Stimulated activated effector memory CD8-positive, alpha-beta T cell treated with anti-CD3 and anti-CD28 coated beads, Interleukin-12 subunit alpha, Interleukin-12 subunit beta, amount 100 ng/mL, for 72 hours (primary cell): ENCODE results near the gene POLR1D.
A peak's percentile ranks its signal among the peaks of the same experiment; 100 is the strongest.

Source experiments
- ATAC-seq: fragments of 150-1000 bp; cut with Tn5 transposase; 2 replicates; pipeline ENCODE4 v1.10.0; 2021
- DNase-seq, 2 donors: peaks; one replicate each; pipeline ENCODE4 v3.0.0; 2021 to 2022; ENCODE audit warnings: low spot score in 2 of 2
- H3K27ac Mint-ChIP-seq: one replicate; pipeline ENCODE4 v1.8.0; 2022; ENCODE audit warnings: mild to moderate bottlenecking, mixed read lengths
- H3K36me3 Mint-ChIP-seq: one replicate; pipeline ENCODE4 v1.8.0; 2022; ENCODE audit warnings: mild to moderate bottlenecking, mixed read lengths
- H3K4me1 Mint-ChIP-seq: one replicate; pipeline ENCODE4 v1.8.0; 2022; ENCODE audit warnings: mixed read lengths
- H3K4me3 Mint-ChIP-seq: one replicate; pipeline ENCODE4 v1.8.0; 2022; ENCODE audit warnings: mild to moderate bottlenecking, mixed read lengths
- H3K9me3 Mint-ChIP-seq: one replicate; pipeline ENCODE4 v1.8.0; 2022; ENCODE audit warnings: mixed read lengths

Gene POLR1D

GRCh38 chr13:27643334-27644132 is 21.8 kb downstream of the POLR1D start:
- Mint-ChIP-seq H3K4me3 (no peak overlapping the region), H3K9me3 (no peaks in the 10 kb centered on the region), H3K4me1 (peaks cover 41% of the 10 kb centered on the region), H3K27ac (no peak overlapping the region), H3K36me3 (peaks cover 11% of the 10 kb centered on the region)
- DNase-seq (no peak), ATAC-seq (peak; percentile 80)

GRCh38 chr13:27644302-27644701 is 22.6 kb downstream of the POLR1D start:
- no peak overlapping the region for H3K27ac Mint-ChIP-seq
- no peaks in the 10 kb centered on the region for H3K9me3 Mint-ChIP-seq
- H3K4me3 Mint-ChIP-seq: no peak overlapping the region
- DNase-seq (no peak), ATAC-seq (no peak)
- H3K4me1 Mint-ChIP-seq: peaks cover 41% of the 10 kb centered on the region
- H3K36me3 Mint-ChIP-seq: peaks cover 18% of the 10 kb centered on the region

DNA sequence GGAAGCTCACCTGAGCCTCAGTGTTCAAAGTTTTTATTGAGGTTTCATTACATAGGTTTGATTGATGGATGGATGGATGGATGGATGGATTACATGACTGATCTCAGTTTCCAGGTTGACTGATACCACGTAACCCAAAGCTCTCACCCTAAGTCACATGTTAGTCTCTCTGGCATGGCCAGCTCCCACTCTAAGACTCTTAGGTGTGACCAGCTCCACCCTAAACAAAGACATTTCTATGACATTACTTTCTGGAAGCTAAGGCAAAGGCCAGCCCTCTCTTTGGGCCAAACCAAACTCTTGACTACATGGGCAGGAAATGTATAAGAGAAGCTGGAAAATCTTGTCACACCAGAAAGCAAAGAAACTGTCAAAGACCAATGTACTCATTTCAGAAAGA is 28.6 kb downstream of the POLR1D start:
- ATAC-seq (no peak), DNase-seq (no peak)
- Mint-ChIP-seq H3K4me1 (peaks cover 8% of the 10 kb centered on the region), H3K27ac (no peak overlapping the region), H3K4me3 (no peak overlapping the region), H3K9me3 (peaks cover 8% of the 10 kb centered on the region), H3K36me3 (peaks cover 49% of the 10 kb centered on the region)

DNA sequence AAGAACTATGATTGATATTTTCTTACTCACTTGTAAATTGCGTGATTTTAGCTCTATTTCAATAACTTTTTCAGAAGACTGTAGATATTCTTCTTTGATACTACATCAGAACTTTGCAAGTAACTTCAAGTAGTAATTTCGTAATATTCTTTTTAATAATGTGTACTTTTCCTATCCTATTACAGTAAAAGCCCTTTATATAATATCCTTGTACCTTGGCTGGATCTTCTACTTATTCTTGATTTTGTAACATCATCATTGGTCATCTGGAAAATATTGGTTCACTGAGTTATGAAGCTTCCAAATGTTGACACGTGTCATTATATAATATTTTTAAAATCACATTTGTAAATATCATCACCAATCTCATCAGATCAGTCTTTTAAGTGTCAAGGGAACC is 32.4 kb downstream of the POLR1D start:
- no peak overlapping the region for H3K27ac Mint-ChIP-seq
- H3K36me3 Mint-ChIP-seq: peaks cover 33% of the 10 kb centered on the region

DNA sequence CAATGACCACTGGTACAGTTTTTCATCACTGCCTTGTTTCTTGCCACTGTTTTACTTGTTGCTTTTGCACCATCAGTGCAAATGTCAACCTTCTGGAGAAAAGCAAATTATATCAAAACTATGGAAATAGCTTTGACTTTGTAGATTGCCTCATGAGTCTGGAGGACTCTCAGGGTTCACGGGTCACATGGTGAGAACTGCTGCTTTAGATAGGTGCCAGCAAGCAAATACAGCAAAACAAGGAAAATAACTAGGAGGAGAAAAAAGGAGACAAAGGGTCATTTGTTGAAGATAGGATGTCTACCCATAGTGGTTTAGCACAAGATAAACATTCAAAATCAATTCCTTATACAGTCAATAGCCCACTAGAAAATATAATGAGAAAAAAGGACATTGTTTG is 33.1 kb downstream of the POLR1D start:
- Mint-ChIP-seq H3K27ac (no peak overlapping the region), H3K9me3 (peaks cover 8% of the 10 kb centered on the region), H3K4me3 (no peak overlapping the region), H3K4me1 (peaks cover 7% of the 10 kb centered on the region), H3K36me3 (peaks cover 25% of the 10 kb centered on the region)
- ATAC-seq (no peak), DNase-seq (no peak)

More for the DNA sequence above, 32.4 kb downstream of the POLR1D start:
- Mint-ChIP-seq H3K4me3 (no peak overlapping the region), H3K4me1 (peaks cover 7% of the 10 kb centered on the region), H3K9me3 (peaks cover 8% of the 10 kb centered on the region)
- DNase-seq (no peak), ATAC-seq (no peak)

DNA sequence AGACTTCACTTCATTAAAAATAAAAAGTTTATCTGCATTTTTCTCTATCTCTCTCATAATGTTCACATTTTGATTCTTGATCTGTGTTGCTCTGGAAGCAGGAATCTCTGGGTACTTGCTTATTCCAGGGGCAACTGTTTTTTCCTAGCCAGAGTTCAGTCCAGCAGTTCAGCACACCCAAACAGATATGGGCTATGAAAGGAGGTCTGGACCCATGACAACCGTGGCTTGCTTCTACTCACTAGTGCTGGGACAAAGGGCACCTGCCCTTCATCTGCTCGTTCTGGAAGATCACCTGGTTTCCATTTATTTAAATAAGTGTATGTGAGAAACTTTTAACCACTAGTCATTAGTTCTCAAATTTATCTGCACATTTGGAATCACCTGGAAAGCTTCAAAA is 36.0 kb downstream of the POLR1D start:
- Mint-ChIP-seq H3K36me3 (peaks cover 18% of the 10 kb centered on the region), H3K4me1 (peaks cover 13% of the 10 kb centered on the region), H3K4me3 (no peak overlapping the region), H3K9me3 (no peaks in the 10 kb centered on the region), H3K27ac (no peak overlapping the region)
- ATAC-seq: no peak
- no peak for DNase-seq

- Mint-ChIP-seq H3K4me3 (no peak overlapping the region), H3K9me3 (no peaks in the 10 kb centered on the region), H3K4me1 (peaks cover 13% of the 10 kb centered on the region), H3K27ac (no peak overlapping the region), H3K36me3 (peaks cover 10% of the 10 kb centered on the region)
- ATAC-seq: no peak
- no peak for DNase-seq
Observed at GRCh38 chr13:27658546-27658945, 36.9 kb downstream of the POLR1D start.

GRCh38 chr13:27659145-27659865 is 37.6 kb downstream of the POLR1D start:
- DNase-seq (no peak), ATAC-seq (no peak)
- Mint-ChIP-seq H3K9me3 (no peaks in the 10 kb centered on the region), H3K4me3 (no peak overlapping the region), H3K36me3 (peaks cover 10% of the 10 kb centered on the region), H3K4me1 (peaks cover 13% of the 10 kb centered on the region), H3K27ac (no peak overlapping the region)

- Mint-ChIP-seq H3K36me3 (peaks cover 18% of the 10 kb centered on the region), H3K27ac (peak overlapping the region; percentile 12)
Observed at GRCh38 chr13:27660511-27660910, 38.8 kb downstream of the POLR1D start.

GRCh38 chr13:27661017-27661416 is 39.3 kb downstream of the POLR1D start:
- Mint-ChIP-seq H3K4me3 (no peak overlapping the region), H3K4me1 (peaks cover 6% of the 10 kb centered on the region), H3K27ac (peak overlapping the region; percentile 12), H3K9me3 (no peaks in the 10 kb centered on the region), H3K36me3 (peaks cover 23% of the 10 kb centered on the region)
- DNase-seq: no peak
- no peak for ATAC-seq

More at GRCh38 chr13:27660511-27660910, 38.8 kb downstream of the POLR1D start:
- Mint-ChIP-seq H3K9me3 (no peaks in the 10 kb centered on the region), H3K4me1 (peaks cover 11% of the 10 kb centered on the region), H3K4me3 (no peak overlapping the region)
- DNase-seq (no peak), ATAC-seq (no peak)

GRCh38 chr13:27662738-27663470 is 41.2 kb downstream of the POLR1D start:
- ATAC-seq (no peak), DNase-seq (no peak)
- no peaks in the 10 kb centered on the region for H3K9me3 Mint-ChIP-seq
- no peak overlapping the region for H3K27ac Mint-ChIP-seq
- peaks cover 6% of the 10 kb centered on the region for H3K4me1 Mint-ChIP-seq
- H3K4me3 Mint-ChIP-seq: no peak overlapping the region
- H3K36me3 Mint-ChIP-seq: peaks cover 39% of the 10 kb centered on the region

DNA sequence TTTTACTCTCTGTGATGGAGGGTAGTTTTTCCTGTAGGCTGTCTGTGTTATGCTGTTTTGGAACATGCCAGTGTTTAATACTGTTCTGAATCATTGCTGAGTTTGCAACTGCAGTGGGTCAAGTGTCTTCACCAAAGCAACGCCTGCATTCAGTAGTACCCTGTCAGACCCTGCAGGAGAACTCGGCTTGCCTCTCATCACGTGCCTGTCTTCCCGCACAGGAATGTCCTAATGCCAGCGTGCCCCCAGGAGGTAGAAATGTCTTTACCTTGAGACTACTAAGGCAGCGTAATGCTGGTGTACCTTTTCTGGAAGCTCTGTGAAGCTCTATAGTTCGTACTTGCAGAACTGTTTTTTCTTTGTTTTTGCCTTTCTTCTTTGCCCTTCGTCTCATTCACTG is 42.3 kb downstream of the POLR1D start:
- Mint-ChIP-seq H3K4me3 (no peak overlapping the region), H3K36me3 (peaks cover 39% of the 10 kb centered on the region), H3K4me1 (peaks cover 6% of the 10 kb centered on the region), H3K9me3 (no peaks in the 10 kb centered on the region), H3K27ac (no peak overlapping the region)
- DNase-seq (no peak), ATAC-seq (no peak)

DNA sequence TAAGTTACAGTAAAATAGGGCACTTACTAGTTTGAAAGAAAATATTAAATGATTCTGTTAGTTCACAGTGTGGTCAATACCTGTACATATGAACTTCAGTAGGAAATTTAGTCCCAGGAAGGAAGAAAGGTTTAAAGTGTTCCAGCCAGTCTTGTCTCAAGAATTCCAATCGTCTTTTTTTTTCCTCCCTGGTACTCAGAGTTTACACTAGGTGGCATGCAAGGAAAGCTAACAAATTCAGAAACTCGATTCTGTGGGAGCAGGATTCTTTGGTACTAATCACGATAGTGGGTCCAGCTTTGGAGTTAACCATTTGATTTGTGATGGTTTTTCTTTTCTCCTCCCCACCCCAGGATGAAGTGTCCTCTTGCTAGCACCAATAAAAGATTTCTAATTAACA is 43.6 kb downstream of the POLR1D start:
- no peak for ATAC-seq
- Mint-ChIP-seq H3K4me3 (no peak overlapping the region), H3K36me3 (peaks cover 35% of the 10 kb centered on the region), H3K4me1 (peaks cover 6% of the 10 kb centered on the region), H3K27ac (no peak overlapping the region), H3K9me3 (no peaks in the 10 kb centered on the region)
- DNase-seq: no peak

DNA sequence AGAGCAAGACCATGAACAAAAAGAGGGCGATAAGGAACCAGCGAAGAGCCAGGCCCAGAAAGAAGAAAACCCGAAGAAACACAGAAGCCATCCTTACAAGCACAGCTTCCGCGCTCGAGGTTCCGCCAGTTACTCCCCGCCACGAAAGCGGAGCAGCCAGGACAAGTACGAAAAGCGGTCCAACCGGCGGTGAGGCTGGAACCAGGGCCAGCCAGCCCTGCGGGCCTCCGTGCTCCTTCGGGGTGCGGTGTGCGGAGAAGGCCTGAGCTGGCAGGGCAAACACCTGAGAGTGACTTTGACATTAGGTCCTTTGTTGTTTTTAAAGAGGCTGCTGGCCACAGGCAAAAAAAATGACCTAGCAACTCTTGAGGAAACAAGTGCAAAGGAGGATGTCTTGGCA is 44.1 kb downstream of the POLR1D start:
- Mint-ChIP-seq H3K4me1 (peaks cover 2% of the 10 kb centered on the region), H3K36me3 (peaks cover 31% of the 10 kb centered on the region), H3K27ac (no peak overlapping the region), H3K4me3 (no peak overlapping the region), H3K9me3 (no peaks in the 10 kb centered on the region)
- DNase-seq (no peak), ATAC-seq (no peak)

GRCh38 chr13:27666951-27667350 is 45.3 kb downstream of the POLR1D start:
- DNase-seq: no peak

More at GRCh38 chr13:27666951-27667350, 45.3 kb downstream of the POLR1D start:
- H3K4me3 Mint-ChIP-seq: no peak overlapping the region
- peaks cover 30% of the 10 kb centered on the region for H3K36me3 Mint-ChIP-seq
- ATAC-seq: no peak
- H3K9me3 Mint-ChIP-seq: no peaks in the 10 kb centered on the region
- H3K4me1 Mint-ChIP-seq: no peaks in the 10 kb centered on the region
- H3K27ac Mint-ChIP-seq: peak overlapping the region; percentile 20
